ENCODE results near the gene WNT8B.

The WNT8B gene

GRCh38 chr10:100462709-100463108 is at the start of gene WNT8B:
Gene WNT8B, plus strand, starts transcription at chr10:100463009. Its CDS starts 160 bp downstream, at chr10:100463169.
- no peak for DNase-seq (ENCODE audit: low read depth in 3 of 3)

GRCh38 chr10:100413173-100413572 is 49.6 kb upstream of the WNT8B start:
- DNase-seq (ENCODE audit: low read depth in 3 of 3) = no peak

GRCh38 chr10:100419911-100420449 is 42.8 kb upstream of the WNT8B start:
- DNase-seq (ENCODE audit: low read depth in 3 of 3) = no peak

GRCh38 chr10:100427374-100427773 is 35.4 kb upstream of the WNT8B start:
- no peak for DNase-seq (ENCODE audit: low read depth in 3 of 3)

- peak; percentile 89 to 97 (median 96) for DNase-seq (ENCODE audit: low read depth in 3 of 3)
Observed at GRCh38 chr10:100433253-100434240, 29.3 kb upstream of the WNT8B start.

GRCh38 chr10:100436255-100436654 is 26.6 kb upstream of the WNT8B start:
- no peak for DNase-seq (ENCODE audit: low read depth in 3 of 3)

GRCh38 chr10:100438674-100439315 is 24.0 kb upstream of the WNT8B start:
- DNase-seq (ENCODE audit: low read depth in 3 of 3) = no peak

GRCh38 chr10:100442548-100442947 is 20.3 kb upstream of the WNT8B start:
- no peak for DNase-seq (ENCODE audit: low read depth in 3 of 3)

GRCh38 chr10:100446130-100446761 is 16.6 kb upstream of the WNT8B start:
- no peak for DNase-seq (ENCODE audit: low read depth in 3 of 3)

- no peak for DNase-seq (ENCODE audit: low read depth in 3 of 3)
Observed at GRCh38 chr10:100447663-100448062, 15.1 kb upstream of the WNT8B start.

GRCh38 chr10:100448951-100449350 is 13.9 kb upstream of the WNT8B start:
- no peak for DNase-seq (ENCODE audit: low read depth in 3 of 3)

GRCh38 chr10:100468322-100468721 is 5.5 kb downstream of the WNT8B start:
- DNase-seq (ENCODE audit: low read depth in 3 of 3) = no peak

GRCh38 chr10:100468978-100469377 is 6.2 kb downstream of the WNT8B start:
- DNase-seq (ENCODE audit: low read depth in 3 of 3) = no peak

GRCh38 chr10:100469756-100470155 is 6.9 kb downstream of the WNT8B start:
- no peak for DNase-seq (ENCODE audit: low read depth in 3 of 3)

- DNase-seq (ENCODE audit: low read depth in 3 of 3) = no peak
Observed at GRCh38 chr10:100470367-100470766, 7.6 kb downstream of the WNT8B start.

- DNase-seq (ENCODE audit: low read depth in 3 of 3) = no peak
Observed at GRCh38 chr10:100477970-100478369, 15.2 kb downstream of the WNT8B start.

- no peak for DNase-seq (ENCODE audit: low read depth in 3 of 3)
Observed at GRCh38 chr10:100479037-100479436, 16.2 kb downstream of the WNT8B start.

- no peak for DNase-seq (ENCODE audit: low read depth in 3 of 3)
Observed at GRCh38 chr10:100480002-100480401, 17.2 kb downstream of the WNT8B start.

- peak; percentile 80 to 89 (median 87) for DNase-seq (ENCODE audit: low read depth in 3 of 3)
Observed at GRCh38 chr10:100481462-100482081, 18.8 kb downstream of the WNT8B start.

GRCh38 chr10:100482181-100482833 is 19.5 kb downstream of the WNT8B start:
- DNase-seq (ENCODE audit: low read depth in 3 of 3) = peak; percentile 22 to 64 (median 38)

GRCh38 chr10:100482834-100483185 is 20.0 kb downstream of the WNT8B start:
- no peak for DNase-seq (ENCODE audit: low read depth in 3 of 3)
